ENCODE data around the gene RNF220. TPM values are rescaled to one million over a fixed set of nuclear protein-coding genes. Genes with fewer than 3 reads are reported as not detected.

Gene RNF220
- total and polyA plus RNA-seq, 2 of the 13 experiments (the other 11 are each of a cell fraction or from before 2014, with no cell fraction given), result 48.2 to 72.1 TPM

DNA sequence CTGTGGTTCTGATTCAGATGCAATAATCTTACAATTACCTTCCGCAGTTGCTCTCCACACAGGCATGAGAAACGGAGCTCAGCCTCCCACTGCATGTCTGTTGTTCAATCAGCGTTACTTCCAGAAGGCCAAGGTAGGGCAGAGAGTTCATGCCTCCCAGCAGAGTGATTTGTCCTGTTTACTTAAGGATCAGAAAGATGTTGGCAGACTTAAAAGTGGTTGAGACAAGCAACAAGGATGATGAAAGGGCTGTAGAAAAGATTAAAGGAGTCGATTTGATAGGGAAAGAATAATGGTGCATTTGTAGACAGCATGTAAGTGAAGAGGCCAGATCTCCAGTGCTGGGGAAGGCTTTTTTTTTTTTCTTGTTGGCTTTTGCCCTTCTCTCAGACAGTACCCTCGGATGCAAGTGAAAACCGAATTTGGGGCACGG, 296.1 kb downstream of the RNF220 start (continued):
- TF ChIP-seq, protein P1, sequence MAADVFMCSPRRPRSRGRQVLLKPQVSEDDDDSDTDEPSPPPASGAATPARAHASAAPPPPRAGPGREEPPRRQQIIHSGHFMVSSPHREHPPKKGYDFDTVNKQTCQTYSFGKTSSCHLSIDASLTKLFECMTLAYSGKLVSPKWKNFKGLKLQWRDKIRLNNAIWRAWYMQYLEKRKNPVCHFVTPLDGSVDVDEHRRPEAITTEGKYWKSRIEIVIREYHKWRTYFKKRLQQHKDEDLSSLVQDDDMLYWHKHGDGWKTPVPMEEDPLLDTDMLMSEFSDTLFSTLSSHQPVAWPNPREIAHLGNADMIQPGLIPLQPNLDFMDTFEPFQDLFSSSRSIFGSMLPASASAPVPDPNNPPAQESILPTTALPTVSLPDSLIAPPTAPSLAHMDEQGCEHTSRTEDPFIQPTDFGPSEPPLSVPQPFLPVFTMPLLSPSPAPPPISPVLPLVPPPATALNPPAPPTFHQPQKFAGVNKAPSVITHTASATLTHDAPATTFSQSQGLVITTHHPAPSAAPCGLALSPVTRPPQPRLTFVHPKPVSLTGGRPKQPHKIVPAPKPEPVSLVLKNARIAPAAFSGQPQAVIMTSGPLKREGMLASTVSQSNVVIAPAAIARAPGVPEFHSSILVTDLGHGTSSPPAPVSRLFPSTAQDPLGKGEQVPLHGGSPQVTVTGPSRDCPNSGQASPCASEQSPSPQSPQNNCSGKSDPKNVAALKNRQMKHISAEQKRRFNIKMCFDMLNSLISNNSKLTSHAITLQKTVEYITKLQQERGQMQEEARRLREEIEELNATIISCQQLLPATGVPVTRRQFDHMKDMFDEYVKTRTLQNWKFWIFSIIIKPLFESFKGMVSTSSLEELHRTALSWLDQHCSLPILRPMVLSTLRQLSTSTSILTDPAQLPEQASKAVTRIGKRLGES (CRISPR knock-in tag; IDR thresholded peaks at IDR 0.05; ENCODE audit: borderline replicate concordance), result no peak
- TF ChIP-seq, protein P2, sequence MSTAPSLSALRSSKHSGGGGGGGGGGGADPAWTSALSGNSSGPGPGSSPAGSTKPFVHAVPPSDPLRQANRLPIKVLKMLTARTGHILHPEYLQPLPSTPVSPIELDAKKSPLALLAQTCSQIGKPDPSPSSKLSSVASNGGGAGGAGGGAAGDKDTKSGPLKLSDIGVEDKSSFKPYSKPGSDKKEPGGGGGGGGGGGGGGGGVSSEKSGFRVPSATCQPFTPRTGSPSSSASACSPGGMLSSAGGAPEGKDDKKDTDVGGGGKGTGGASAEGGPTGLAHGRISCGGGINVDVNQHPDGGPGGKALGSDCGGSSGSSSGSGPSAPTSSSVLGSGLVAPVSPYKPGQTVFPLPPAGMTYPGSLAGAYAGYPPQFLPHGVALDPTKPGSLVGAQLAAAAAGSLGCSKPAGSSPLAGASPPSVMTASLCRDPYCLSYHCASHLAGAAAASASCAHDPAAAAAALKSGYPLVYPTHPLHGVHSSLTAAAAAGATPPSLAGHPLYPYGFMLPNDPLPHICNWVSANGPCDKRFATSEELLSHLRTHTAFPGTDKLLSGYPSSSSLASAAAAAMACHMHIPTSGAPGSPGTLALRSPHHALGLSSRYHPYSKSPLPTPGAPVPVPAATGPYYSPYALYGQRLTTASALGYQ (CRISPR knock-in tag; IDR thresholded peaks at IDR 0.05), result no peak; the same call in 1 of the 2 replicates
- TF ChIP-seq ZNF510 (CRISPR knock-in tag; IDR thresholded peaks at IDR 0.05; ENCODE audit: low read depth) (no peak), ZNF335 (CRISPR knock-in tag; IDR thresholded peaks at IDR 0.05) (no peak), HOXA5 (CRISPR knock-in tag; IDR thresholded peaks at IDR 0.05) (no peak), TOPORS (CRISPR knock-in tag; IDR thresholded peaks at IDR 0.05) (no peak), MEF2D (CRISPR knock-in tag; IDR thresholded peaks at IDR 0.05) (no peak)
- TF ChIP-seq, protein P3, sequence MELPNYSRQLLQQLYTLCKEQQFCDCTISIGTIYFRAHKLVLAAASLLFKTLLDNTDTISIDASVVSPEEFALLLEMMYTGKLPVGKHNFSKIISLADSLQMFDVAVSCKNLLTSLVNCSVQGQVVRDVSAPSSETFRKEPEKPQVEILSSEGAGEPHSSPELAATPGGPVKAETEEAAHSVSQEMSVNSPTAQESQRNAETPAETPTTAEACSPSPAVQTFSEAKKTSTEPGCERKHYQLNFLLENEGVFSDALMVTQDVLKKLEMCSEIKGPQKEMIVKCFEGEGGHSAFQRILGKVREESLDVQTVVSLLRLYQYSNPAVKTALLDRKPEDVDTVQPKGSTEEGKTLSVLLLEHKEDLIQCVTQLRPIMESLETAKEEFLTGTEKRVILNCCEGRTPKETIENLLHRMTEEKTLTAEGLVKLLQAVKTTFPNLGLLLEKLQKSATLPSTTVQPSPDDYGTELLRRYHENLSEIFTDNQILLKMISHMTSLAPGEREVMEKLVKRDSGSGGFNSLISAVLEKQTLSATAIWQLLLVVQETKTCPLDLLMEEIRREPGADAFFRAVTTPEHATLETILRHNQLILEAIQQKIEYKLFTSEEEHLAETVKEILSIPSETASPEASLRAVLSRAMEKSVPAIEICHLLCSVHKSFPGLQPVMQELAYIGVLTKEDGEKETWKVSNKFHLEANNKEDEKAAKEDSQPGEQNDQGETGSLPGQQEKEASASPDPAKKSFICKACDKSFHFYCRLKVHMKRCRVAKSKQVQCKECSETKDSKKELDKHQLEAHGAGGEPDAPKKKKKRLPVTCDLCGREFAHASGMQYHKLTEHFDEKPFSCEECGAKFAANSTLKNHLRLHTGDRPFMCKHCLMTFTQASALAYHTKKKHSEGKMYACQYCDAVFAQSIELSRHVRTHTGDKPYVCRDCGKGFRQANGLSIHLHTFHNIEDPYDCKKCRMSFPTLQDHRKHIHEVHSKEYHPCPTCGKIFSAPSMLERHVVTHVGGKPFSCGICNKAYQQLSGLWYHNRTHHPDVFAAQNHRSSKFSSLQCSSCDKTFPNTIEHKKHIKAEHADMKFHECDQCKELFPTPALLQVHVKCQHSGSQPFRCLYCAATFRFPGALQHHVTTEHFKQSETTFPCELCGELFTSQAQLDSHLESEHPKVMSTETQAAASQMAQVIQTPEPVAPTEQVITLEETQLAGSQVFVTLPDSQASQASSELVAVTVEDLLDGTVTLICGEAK (IDR thresholded peaks at IDR 0.05), result no peak
- TF ChIP-seq, protein P3 (CRISPR knock-in tag; IDR thresholded peaks at IDR 0.05), result no peak
